Fibroblast of skin of right quadriceps (primary cell): ENCODE measurements around the gene GLG1.
"Not testable (repeated sequence)": the region's sequence is repeated elsewhere in the genome, so short reads cannot be mapped to it uniquely, and the experiment has no call there.

ENCODE experiments used
- DNase-seq: peaks from one replicate; pipeline ENCODE4 v3.0.0-alpha.2; 2013

The GLG1 gene

GRCh38 chr16:74469946-74470478 lies 136.9 kb downstream of the GLG1 start:
- no peak for DNase-seq

DNA sequence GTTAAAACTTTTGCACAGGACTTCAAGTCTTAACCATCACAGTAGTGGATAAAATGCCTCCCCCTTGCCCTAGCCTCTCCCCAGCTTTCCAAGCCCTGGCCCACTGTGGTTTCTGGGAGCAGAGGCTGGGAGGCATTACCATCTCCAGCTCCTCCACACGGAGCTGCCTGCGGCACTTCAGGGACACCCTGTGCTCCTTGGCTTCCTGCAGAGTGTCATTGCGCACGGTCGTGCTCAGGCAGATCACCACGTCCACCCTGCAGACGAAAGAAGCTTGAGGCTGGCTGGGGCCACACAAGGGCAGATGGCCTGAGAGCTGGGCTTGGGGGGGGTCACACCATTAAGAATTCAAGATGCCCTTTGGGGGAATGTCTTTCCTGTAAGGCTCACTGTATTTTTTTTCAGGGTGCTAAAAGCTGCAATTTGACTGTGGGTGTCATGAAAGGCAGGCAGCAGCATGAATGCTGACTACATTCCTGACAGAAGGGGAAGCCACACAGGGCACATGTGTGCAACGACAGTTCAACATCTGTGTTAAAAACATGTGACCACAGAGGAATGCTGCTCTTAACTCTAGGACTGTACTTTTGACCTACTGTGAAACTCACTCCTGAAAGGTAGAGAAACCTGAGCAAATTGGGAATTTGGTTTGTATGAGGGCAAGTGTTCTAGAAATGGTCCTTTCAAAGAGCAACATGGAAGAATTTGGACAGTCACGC lies 137.9 kb downstream of the GLG1 start:
- DNase-seq: no peak

- no peak for DNase-seq
Observed at GRCh38 chr16:74466872-74467271, 140.0 kb downstream of the GLG1 start.

DNA sequence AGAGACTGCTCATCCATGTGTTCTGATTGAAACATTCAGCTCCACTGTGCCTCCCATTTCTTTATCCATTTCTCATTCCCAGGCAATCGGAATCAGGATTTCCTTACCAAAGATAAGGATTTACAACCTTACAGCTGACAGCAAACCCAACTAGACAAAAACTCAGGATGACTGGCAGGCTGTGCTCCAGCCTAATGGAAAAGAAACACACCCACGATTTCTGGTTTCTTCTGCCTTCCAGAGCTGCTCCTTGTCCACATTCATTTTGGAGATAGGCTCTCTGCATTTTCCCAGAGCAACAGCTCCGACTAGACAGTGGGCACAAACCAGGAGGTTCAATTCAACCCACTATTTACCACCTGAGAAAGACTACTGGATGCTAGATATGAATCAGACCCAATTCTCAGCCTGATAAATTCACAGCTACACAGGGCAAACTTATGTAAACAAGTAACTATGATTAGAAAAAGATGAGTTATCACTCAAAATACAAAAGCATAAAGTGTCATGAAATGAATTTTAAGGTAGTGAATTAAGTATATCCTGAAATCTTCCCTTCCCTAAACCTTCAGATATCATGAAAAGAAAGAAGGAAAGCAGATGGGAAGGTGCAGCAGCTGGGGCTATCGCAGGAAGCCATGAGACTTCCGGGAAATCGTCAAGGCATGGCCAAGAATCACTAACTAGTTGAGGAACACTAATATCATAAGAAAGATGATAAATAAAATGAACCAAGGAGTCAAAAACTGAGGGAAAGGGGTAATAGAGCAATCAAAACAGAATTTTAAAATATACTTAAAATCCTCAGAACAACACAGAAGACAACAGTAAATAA lies 140.8 kb downstream of the GLG1 start:
- DNase-seq: no peak

DNA sequence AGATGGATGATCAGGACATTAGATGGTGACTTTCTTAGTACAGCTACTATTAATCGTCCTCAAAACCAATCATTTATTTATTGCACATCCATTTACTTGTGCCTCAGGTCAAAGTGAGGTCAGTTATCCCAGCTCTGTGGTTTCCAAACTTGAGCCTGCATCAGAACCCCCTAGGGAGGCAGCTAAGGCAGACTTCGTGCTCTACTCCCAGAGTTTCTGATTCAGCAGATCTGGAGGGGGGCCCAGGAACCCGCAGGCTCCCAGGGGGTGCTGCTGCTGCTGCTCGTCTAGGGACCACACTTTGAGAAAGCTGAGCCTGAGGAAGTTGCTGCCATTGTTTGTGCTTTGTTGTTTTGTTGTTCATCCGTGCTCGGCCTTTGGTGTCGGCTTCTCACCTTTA lies 141.6 kb downstream of the GLG1 start:
- DNase-seq: no peak

DNA sequence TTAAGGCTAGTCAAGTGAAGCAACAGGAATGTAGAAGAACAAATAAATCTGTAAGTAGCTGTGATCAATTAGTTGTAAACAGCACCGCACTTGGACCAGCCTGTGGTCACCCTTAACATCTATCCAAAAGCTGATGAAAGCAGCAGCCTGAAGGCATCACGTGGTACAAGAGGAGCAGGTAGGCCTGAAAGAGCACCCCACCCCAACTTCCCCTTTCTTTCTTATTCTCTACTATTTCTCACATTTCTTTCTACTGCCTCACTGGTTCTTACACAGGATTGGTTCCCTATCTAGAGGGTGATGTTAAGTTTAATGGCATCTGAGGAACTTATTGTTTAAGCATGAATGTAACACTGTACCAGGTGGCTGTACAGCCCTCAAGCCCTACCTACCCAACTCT lies 143.0 kb downstream of the GLG1 start:
- no peak for DNase-seq

- DNase-seq: no peak
Observed at GRCh38 chr16:74462361-74462760, 144.6 kb downstream of the GLG1 start.

DNA sequence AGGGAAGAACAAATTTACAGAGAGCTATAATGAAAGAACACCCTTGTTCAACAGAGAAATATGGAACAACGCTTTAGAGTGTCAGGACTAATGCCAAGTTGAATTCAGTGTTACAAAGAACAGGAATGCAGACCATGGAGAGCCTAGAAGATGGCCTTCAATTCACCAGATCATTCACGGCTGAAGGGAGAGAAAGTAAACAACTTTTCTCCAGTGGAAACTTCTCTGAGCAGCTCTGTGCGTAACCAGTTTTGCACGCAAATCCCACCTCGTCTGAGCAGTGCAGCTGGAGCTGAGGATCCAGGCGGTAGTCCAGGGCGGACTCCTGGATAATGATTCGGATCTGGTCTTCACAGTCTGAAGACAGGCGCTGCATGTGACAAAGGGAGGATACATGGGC lies 145.1 kb downstream of the GLG1 start:
- DNase-seq: no peak

DNA sequence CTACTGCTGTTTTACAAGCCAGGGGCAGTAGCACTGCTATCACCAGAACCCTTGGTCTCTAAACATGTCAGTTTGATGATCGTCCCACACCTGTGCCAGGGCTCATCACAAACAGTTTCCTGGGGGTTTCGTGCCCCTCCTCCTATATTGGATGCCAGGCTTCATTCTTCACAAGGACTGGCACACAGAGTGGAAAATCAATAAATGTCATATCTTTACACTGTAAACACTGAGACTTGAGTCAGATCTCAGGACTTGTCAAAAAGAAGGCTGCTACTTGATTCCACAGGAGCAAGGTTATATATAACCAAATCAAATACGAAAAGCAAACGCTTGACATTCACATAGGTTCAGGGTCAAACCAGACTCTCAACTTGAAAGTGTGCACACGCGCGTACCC lies 146.4 kb downstream of the GLG1 start:
- no peak for DNase-seq

DNA sequence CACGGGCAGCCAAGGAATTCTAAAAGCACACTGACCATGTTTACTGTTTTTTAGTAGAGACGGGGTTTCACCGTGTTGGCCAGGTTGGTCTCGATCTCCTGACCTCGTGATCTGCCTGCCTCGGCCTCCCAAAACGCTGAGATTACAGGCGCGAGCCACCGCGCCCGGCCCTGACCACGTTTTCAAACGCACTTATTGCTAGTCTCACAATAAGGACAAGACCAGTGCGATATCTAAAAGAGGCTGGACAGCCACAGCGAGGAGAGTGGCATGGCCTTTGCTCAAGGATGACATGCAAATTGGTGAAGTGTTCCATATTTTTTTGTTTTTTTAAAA lies 150.7 kb downstream of the GLG1 start:
- no peak for DNase-seq

- no peak for DNase-seq
Observed at GRCh38 chr16:74455619-74456289, 151.2 kb downstream of the GLG1 start.

GRCh38 chr16:74455213-74455612 lies 151.7 kb downstream of the GLG1 start:
- DNase-seq: no peak

GRCh38 chr16:74451951-74452758 lies 154.8 kb downstream of the GLG1 start:
- DNase-seq: no peak

DNA sequence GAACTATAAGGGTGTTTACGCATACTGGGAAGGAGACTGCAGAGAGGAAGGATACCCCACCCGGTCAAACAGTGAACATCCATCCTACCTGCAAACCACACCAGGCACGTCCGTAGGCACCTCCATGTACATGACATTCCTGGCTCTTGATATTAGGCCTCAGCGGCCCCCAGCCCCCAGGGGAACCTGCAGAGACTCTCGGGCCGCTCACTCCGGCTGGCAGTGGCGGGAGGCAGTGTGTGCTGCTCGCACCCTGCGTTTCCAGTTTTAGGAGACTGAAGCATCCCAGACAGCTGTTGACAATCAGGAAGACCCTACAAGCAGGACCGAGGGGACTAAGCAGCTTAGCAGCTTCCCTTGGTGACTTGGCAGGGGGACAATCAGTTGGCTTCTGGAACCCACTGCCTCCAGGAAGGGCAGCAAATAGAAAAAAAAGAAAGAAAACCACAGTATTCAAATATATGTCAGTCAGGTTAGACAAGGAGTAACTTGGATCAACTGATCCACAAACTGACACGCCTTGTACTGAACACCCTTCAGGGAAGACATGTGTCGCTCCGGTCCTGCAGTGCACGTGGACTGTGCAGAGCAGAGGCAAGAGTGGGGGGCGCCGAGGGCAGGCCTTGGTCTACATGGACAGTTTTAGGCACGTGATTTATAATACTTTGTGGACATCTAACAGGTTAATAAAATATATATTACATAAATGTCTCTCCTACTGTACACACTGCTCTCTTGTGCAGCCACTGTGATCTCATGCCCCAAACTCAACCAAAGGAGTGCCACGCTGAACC lies 155.8 kb downstream of the GLG1 start:
- DNase-seq: no peak

- DNase-seq: no peak
Observed at GRCh38 chr16:74450236-74450635, 156.7 kb downstream of the GLG1 start.

DNA sequence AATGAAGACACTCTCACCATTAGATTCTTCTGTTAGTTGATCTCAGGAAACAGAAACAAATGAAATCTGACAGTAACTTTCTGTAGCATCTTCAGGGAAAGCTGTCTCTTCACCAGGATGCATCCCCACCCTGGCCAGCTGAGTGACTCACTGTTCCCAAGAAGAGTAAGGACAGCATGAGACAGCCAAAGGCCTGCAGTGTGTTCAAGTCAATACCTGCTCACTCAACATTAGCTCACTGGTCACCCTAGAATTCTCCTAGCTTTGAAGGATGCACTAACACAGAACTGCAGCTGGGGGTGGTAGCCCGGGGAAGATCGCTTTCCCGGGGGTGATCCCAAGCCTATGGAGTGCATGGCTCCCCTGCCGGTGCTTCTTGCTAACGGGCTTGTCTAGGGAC lies 157.4 kb downstream of the GLG1 start:
- DNase-seq: peak; percentile 69

GRCh38 chr16:74448990-74449389 lies 157.9 kb downstream of the GLG1 start:
- peak; percentile 90 for DNase-seq

GRCh38 chr16:74447578-74447977 lies 159.3 kb downstream of the GLG1 start:
- DNase-seq: no peak

DNA sequence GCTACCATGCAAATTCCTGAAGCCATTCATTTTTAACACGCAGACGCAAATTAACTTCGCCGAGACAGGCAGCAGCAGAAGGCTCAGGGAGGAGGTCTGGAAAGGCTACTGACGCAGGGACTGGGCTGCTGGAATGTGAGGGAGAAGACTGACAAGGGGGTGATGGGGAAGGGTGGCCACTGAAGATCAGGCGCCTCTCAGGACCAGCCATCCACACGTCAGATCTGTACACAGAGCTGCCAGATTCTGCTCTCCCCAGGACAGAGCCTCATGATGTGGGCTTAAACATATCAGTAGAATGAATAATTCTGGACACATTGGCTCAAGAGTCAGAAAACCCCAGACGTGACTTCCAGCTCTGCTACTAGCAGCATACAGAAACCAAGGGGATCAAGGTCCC lies 160.0 kb downstream of the GLG1 start:
- DNase-seq: no peak

GRCh38 chr16:74443624-74444346 lies 163.1 kb downstream of the GLG1 start:
- DNase-seq: not testable (repeated sequence)

DNA sequence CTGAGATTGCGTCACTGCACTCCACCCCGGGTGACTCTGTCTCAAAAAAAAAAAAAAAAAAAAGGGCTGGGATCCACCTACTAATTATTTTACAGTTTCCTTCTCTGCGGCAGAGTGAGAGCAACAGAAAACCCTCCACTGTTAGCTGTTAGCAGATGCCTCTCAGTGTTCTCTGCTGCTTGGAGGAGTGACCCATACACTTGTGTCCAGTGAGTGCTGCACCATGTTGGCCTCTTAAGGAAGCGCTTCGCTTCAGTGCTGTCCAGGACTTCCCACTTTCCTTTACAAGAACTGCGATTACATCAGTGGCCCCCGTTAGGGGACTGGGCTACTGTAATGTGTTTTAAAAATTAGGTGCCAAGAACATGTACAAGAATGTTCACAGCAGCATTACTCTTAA lies 167.2 kb downstream of the GLG1 start:
- no peak for DNase-seq
